CD4-positive, alpha-beta memory T cell (primary cell): Measurements from ENCODE around the gene MGST3. TPM values are rescaled to one million over a fixed set of nuclear protein-coding genes. Genes with fewer than 3 reads are reported as not detected.

Experiments
- CTCF ChIA-PET: fragments of 350-600 bp; sonication (Branson Sonifier 250); formaldehyde crosslinking; loops from one replicate; lab custom pipeline; 2021; ENCODE audit warnings: inconsistent platforms; ENCODE audit not compliant: partially characterized antibody; lab: Charles Lee
- POLR2A ChIA-PET: fragments of 350-600 bp; sonication (Branson Sonifier 250); formaldehyde crosslinking; loops from one replicate; lab custom pipeline; 2021; ENCODE audit not compliant: partially characterized antibody; lab: Charles Lee
- DNase-seq, 5 donors: peaks; one replicate each; pipeline versions ENCODE4 v3.0.0 to v3.0.0-alpha.2; 2020 to 2022; ENCODE audit warnings: mixed read lengths in 1 of 5
- H3K27ac ChIP-seq: one replicate; pipeline ENCODE4 v1.7.0; 2013; ENCODE audit warnings: low read depth, low read length
- H3K27me3 ChIP-seq: 2 replicates; pipeline ENCODE4 v1.7.0; 2013; ENCODE audit warnings: mild to moderate bottlenecking, low read length, moderate library complexity; ENCODE audit not compliant: insufficient read depth
- H3K36me3 ChIP-seq: 2 replicates; pipeline ENCODE4 v1.7.0; 2013; ENCODE audit warnings: mild to moderate bottlenecking, low read length, moderate library complexity; ENCODE audit not compliant: insufficient read depth
- H3K4me1 ChIP-seq: 2 replicates; pipeline ENCODE4 v1.7.0; 2013; ENCODE audit warnings: mild to moderate bottlenecking, low read length, moderate library complexity; ENCODE audit not compliant: insufficient read depth
- H3K4me3 ChIP-seq, 2 donors: one replicate each; pipeline ENCODE4 v1.7.0; 2013; ENCODE audit warnings: low read length in 2 of 2, mild to moderate bottlenecking in 1 of 2
- H3K9me3 ChIP-seq, 2 donors: one replicate each; pipeline ENCODE4 v1.7.0; 2013; ENCODE audit warnings: low read length in 2 of 2, control low read depth in 1 of 2; ENCODE audit not compliant: control insufficient read depth in 1 of 2
- H3K27ac Mint-ChIP-seq, 7 donors: one replicate each; pipeline ENCODE4 v1.8.0; 2020 to 2021; ENCODE audit warnings: mixed read lengths in 7 of 7, mild to moderate bottlenecking in 6 of 7, inconsistent platforms in 3 of 7, moderate library complexity in 3 of 7
- H3K27me3 Mint-ChIP-seq, 2 donors: one replicate each; pipeline ENCODE4 v1.8.0; 2020 to 2021; ENCODE audit warnings: mixed read lengths in 2 of 2
- H3K36me3 Mint-ChIP-seq, 2 donors: one replicate each; pipeline ENCODE4 v1.8.0; 2020 to 2021; ENCODE audit warnings: mixed read lengths in 2 of 2, inconsistent platforms in 1 of 2, mild to moderate bottlenecking in 1 of 2
- H3K4me1 Mint-ChIP-seq, 4 donors: one replicate each; pipeline ENCODE4 v1.8.0; 2020 to 2021; ENCODE audit warnings: mixed read lengths in 4 of 4, mild to moderate bottlenecking in 1 of 4
- H3K4me3 Mint-ChIP-seq, 8 donors: one replicate each; pipeline ENCODE4 v1.8.0; 2020 to 2021; ENCODE audit warnings: mixed read lengths in 8 of 8, mild to moderate bottlenecking in 7 of 8, moderate library complexity in 6 of 8, inconsistent platforms in 3 of 8
- H3K9me3 Mint-ChIP-seq, 8 donors: one replicate each; pipeline ENCODE4 v1.8.0; 2020 to 2021; ENCODE audit warnings: mixed read lengths in 8 of 8, mild to moderate bottlenecking in 5 of 8, inconsistent platforms in 3 of 8, moderate library complexity in 1 of 8
- intact Hi-C: fragments of 100-400 bp; cut with micrococcal nuclease; formaldehyde crosslinking; loops from one replicate; pipeline ENCODE4 v1.15.1; 2023
- polyA plus RNA-seq, 2 donors: library from polyadenylated mRNA; unstranded; fragments of 300-500 nt; fragmentation: Illumina TruSeq; gene quantifications; one replicate each; pipeline ENCODE4 v1.2.3, GENCODE V29; 2021
- total RNA-seq, 2 experiments: library from RNA; stranded (reverse); gene quantifications; one replicate each; pipeline ENCODE4 v1.2.3, GENCODE V29; 2021

MGST3 gene
- total and polyA plus RNA-seq, 4 experiments from 2014 or later = 67.6 to 176 (median 123) TPM

DNA sequence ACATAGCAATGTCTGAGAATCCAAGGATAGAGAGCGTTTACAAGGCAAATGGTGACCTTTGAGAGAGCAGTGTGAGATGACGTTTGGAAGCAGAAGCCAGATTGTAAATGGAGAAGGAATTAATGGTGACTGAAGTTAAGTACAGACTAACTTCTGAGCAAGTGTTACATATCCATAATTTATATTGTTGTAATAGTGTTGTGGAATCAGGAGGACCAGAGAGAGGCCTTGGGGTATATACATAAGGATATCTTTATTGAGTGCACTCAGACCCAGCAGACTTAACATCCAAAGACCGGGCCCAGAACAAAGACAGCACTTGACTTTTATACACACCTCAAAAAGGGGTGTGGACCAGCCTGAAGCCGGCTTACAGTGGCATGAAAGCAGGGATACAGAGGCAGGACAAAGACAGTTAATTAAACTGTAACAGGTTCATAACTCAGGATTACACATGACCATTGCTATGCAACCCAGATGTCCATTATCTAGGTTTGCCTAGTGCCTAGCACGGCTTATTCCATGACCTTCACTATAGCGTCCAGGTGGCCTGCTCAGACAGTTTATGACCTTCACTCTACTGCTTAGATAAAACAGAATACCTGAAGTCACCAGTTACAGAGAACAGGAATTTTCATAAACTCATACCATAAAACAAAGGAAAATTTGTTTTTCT lies 2.7 kb upstream of the MGST3 start:
- ChIA-PET CTCF (no interaction called here), POLR2A (no interaction called here)
- H3K27ac ChIP-seq = no peak overlapping the region
- peaks cover 26% of the 10 kb centered on the region for H3K4me1 ChIP-seq
- DNase-seq = no peak
- Mint-ChIP-seq H3K27me3 (no peaks in the 10 kb centered on the region), H3K4me3 (peak overlapping the region in 3 of 8 donors; percentile 15 to 73 (median 17)), H3K27ac (peak overlapping the region in 2 of 7 donors; percentile 25 to 57), H3K4me1 (peaks cover 5 to 9% (median 7%) of the 10 kb centered on the region in 4 donors), H3K9me3 (no peaks in the 10 kb centered on the region), H3K36me3 (no peaks in the 10 kb centered on the region)
- no peaks in the 10 kb centered on the region for H3K9me3 ChIP-seq
- no peak overlapping the region for H3K4me3 ChIP-seq
- intact Hi-C loops = no loop called here
- no peaks in the 10 kb centered on the region for H3K27me3 ChIP-seq
- no peaks in the 10 kb centered on the region for H3K36me3 ChIP-seq

DNA sequence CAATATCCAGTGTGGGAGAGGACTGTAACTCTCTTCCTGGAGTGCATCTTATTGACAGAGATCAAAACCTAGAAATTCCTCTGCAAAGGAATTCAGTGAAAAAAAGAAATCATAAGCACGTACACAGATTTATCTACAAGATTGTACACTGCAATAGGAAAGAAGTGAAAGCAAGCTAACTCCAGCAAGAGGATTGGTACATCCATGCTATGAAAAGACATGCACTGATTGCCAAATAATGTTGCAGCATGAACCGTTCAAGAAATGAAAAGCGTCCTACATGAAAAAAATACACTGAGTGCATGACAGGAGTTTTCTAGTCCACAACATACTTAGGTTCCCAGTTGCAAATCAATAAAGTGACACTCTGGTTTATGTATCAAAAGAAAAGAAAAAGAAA lies 1.9 kb upstream of the MGST3 start:
- CTCF ChIA-PET = no interaction called here
- intact Hi-C loops = no loop called here
- peak overlapping the region in 4 of 8 donors; percentile 2 to 49 (median 14) for H3K4me3 Mint-ChIP-seq
- H3K4me1 Mint-ChIP-seq = peaks cover 12 to 15% (median 12%) of the 10 kb centered on the region in 4 donors
- Histone ChIP-seq H3K4me3 (no peak overlapping the region), H3K36me3 (no peaks in the 10 kb centered on the region), H3K9me3 (no peaks in the 10 kb centered on the region), H3K4me1 (peaks cover 34% of the 10 kb centered on the region), H3K27ac (no peak overlapping the region), H3K27me3 (no peaks in the 10 kb centered on the region)
- no peak for DNase-seq
- no peaks in the 10 kb centered on the region for H3K9me3 Mint-ChIP-seq
- peaks cover 0 to 3% of the 10 kb centered on the region in 2 donors for H3K36me3 Mint-ChIP-seq
- POLR2A ChIA-PET = no interaction called here
- peak overlapping the region in 3 of 7 donors; percentile 16 to 57 (median 19) for H3K27ac Mint-ChIP-seq
- H3K27me3 Mint-ChIP-seq = no peaks in the 10 kb centered on the region

DNA sequence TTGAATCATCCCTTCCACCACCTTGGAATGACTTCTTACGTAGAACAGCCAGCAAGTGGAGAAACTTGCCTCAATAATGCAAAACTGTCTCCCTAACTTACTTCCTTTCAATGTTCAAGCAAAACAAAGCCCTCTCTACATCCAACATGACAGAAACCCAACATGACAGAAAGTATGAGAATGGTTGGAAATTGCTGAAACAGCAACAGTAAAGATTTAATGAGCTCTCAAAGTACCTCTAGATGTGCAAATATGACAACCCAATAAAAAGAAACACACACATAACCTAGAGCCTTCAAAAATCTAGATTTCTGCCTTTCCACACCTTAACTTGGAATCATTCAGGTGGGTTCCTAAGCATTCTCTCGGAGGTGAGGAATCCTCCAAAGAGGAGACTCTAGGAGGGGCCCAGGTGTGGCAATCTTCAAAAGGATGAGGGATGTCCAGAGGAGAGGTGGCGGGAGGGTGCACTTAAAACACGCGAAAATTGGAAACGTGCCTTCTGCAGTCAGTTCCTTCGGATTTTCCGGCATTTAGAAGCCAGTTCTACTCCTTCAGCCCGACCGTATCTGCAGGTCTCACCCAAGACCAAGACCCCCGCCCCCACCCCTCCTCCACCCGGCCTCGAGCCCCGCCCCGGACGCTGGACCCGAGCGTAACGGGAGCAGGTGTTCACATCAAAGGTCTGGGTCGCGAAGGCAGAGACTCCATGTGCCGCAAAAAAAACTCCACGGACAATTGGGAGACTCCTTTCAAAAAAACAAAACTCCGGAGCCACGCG lies 996 bp upstream of the MGST3 start:
- Mint-ChIP-seq H3K4me1 (peaks cover 15 to 20% (median 16%) of the 10 kb centered on the region in 4 donors), H3K9me3 (no peaks in the 10 kb centered on the region), H3K27ac (peak overlapping the region in 1 of 7 donors; percentile 85), H3K4me3 (no peak overlapping the region), H3K36me3 (peaks cover 0 to 4% of the 10 kb centered on the region in 2 donors), H3K27me3 (no peaks in the 10 kb centered on the region)
- DNase-seq = no peak
- peaks cover 35% of the 10 kb centered on the region for H3K4me1 ChIP-seq
- POLR2A ChIA-PET = interaction anchor here (0.6 to 3.0 kb wide), 11 partner anchors 15 to 1038 kb away, joined by 3 to 30 read pairs (median 4); partner anchors contain the start of genes ALDH9A1 and TMCO1
- CTCF ChIA-PET = interaction anchor here (0.8 to 1.1 kb wide), 3 partner anchors 68 to 236 kb away, joined by 3 read pairs; partner anchors contain the start of gene TMCO1
- no peaks in the 10 kb centered on the region for H3K27me3 ChIP-seq
- intact Hi-C loops = loop anchor here (10.0 kb wide), 1 partner anchor 195 kb away; the partner anchor contains the start of gene UCK2
- H3K36me3 ChIP-seq = no peaks in the 10 kb centered on the region
- H3K4me3 ChIP-seq = peak overlapping the region; percentile 86 to 97
- peak overlapping the region; percentile 69 for H3K27ac ChIP-seq
- H3K9me3 ChIP-seq = no peaks in the 10 kb centered on the region

DNA sequence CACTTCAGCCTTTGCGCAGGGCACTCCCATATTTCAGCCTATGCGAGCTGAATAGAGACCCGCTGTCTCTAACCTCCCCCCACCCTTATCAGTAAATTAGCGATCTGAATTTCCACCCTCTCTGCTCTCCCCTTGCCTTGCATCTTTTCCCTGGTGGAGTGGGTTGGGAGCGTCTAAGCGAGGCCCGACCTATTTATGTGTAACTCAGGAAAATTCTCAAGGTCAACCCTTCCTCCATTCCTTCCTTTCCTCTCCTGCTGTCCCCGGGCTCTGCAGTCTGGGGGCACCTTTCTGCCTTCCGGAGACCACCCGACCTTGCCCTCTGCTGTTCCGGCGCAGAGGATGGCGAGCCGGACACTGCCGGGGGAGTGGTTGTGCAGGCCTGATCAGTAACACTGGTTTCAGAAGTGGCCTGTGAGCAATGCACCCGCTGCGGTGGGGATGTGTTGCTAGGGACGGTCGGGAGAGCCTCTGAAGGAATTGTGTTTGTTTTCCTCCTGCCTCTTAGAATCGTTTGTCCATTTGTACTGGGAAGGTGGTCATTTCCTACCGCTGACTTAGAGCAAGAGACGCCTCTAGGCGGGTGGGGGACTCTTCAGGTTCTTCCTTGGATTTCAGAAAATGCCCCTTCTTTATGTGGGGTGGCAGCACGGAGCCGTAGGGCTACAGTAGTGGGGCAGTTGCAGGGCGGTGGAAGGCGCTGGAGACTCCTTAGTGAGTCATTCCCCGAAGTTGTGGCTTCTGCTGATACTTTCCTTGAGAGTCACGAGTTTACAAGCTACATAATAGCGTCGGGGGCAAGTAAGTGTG lies 513 bp downstream of the MGST3 start:
- H3K27ac ChIP-seq = peak overlapping the region; percentile 69
- DNase-seq = peak; percentile 10 to 58 (median 17)
- H3K36me3 Mint-ChIP-seq = peaks cover 0 to 5% of the 10 kb centered on the region in 2 donors
- H3K4me1 ChIP-seq = peaks cover 35% of the 10 kb centered on the region
- no peaks in the 10 kb centered on the region for H3K27me3 Mint-ChIP-seq
- CTCF ChIA-PET = interaction anchor here (0.9 to 1.5 kb wide), 3 partner anchors 29 to 264 kb away, joined by 3 read pairs; no protein-coding TSS in a partner anchor
- peak overlapping the region; percentile 86 to 97 for H3K4me3 ChIP-seq
- H3K36me3 ChIP-seq = no peaks in the 10 kb centered on the region
- H3K9me3 Mint-ChIP-seq = no peaks in the 10 kb centered on the region
- intact Hi-C loops = loop anchor here (1.0 to 10.0 kb wide), 5 partner anchors 33 to 238 kb away; partner anchors contain the start of genes ALDH9A1, TMCO1 and UCK2
- H3K4me1 Mint-ChIP-seq = peaks cover 15 to 24% (median 20%) of the 10 kb centered on the region in 4 donors
- no peaks in the 10 kb centered on the region for H3K27me3 ChIP-seq
- no peak overlapping the region for H3K27ac Mint-ChIP-seq
- H3K9me3 ChIP-seq = no peaks in the 10 kb centered on the region
- no peak overlapping the region for H3K4me3 Mint-ChIP-seq
- POLR2A ChIA-PET = interaction anchor here (1.5 to 3.0 kb wide), 8 partner anchors 14 to 240 kb away, joined by 3 to 30 read pairs (median 7); partner anchors contain the start of genes ALDH9A1 and TMCO1

DNA sequence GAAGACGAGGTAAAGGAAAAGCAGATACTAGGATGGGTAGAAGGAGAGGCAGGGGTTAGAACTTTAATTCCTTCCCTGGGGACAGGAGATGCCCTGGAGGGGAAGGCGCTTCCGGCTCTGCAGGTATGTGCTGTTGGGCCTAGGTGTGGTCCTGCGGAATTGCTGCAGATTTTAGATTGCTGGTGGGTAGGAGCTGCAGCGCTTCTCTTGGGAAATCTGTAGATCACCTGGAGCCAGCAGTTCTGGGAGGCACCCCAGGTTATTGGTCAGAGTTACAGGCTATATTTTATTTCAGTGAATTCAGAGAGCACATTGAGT lies 1.1 kb downstream of the MGST3 start:
- peak overlapping the region; percentile 69 for H3K27ac ChIP-seq
- no peak for DNase-seq
- peaks cover 15 to 24% (median 22%) of the 10 kb centered on the region in 4 donors for H3K4me1 Mint-ChIP-seq
- ChIA-PET POLR2A (interaction anchor here (1.7 to 3.0 kb wide), 5 partner anchors 16 to 239 kb away, joined by 4 to 30 read pairs (median 7); partner anchors contain the start of genes ALDH9A1 and TMCO1), CTCF (interaction anchor here (0.8 to 1.5 kb wide), 2 partner anchors 30 to 31 kb away, joined by 3 read pairs; no protein-coding TSS in a partner anchor)
- H3K9me3 Mint-ChIP-seq = no peaks in the 10 kb centered on the region
- no peak overlapping the region for H3K4me3 Mint-ChIP-seq
- intact Hi-C loops = loop anchor here (10.0 kb wide), 1 partner anchor 193 kb away; the partner anchor contains the start of gene UCK2
- no peaks in the 10 kb centered on the region for H3K27me3 Mint-ChIP-seq
- peaks cover 5 to 9% of the 10 kb centered on the region in 2 donors for H3K36me3 Mint-ChIP-seq
- no peaks in the 10 kb centered on the region for H3K9me3 ChIP-seq
- no peaks in the 10 kb centered on the region for H3K27me3 ChIP-seq
- H3K36me3 ChIP-seq = no peaks in the 10 kb centered on the region
- H3K4me1 ChIP-seq = peaks cover 35% of the 10 kb centered on the region
- H3K27ac Mint-ChIP-seq = no peak overlapping the region
- peak overlapping the region; percentile 86 to 97 for H3K4me3 ChIP-seq

DNA sequence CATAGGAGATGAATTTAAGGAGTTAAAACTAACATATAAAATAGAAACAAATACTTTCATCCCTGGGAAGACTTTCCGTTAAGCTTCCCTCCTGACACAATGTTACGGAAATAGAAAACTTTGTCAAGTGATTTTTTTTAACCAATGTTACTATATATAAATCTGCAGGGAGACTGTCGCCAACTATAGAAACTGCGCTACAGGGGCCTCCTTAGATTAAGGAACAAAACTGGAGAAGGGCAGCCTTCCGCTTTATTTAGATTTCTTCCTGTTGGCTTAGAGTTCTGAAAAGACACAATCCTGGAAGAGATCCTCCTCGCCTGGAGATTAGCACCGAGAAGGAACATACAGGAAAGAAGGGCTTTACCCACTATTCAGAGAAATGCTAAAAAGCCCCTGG lies 1.5 kb downstream of the MGST3 start:
- Mint-ChIP-seq H3K36me3 (peaks cover 8 to 9% of the 10 kb centered on the region in 2 donors), H3K4me1 (peaks cover 15 to 24% (median 23%) of the 10 kb centered on the region in 4 donors), H3K27ac (no peak overlapping the region), H3K27me3 (no peaks in the 10 kb centered on the region), H3K9me3 (no peaks in the 10 kb centered on the region), H3K4me3 (peak overlapping the region in 1 of 8 donors; percentile 21)
- Histone ChIP-seq H3K4me1 (peaks cover 35% of the 10 kb centered on the region), H3K27ac (no peak overlapping the region), H3K36me3 (no peaks in the 10 kb centered on the region), H3K9me3 (no peaks in the 10 kb centered on the region), H3K4me3 (peak overlapping the region in 1 of 2 donors; percentile 86), H3K27me3 (no peaks in the 10 kb centered on the region)
- intact Hi-C loops = loop anchor here (10.0 kb wide), 1 partner anchor 192 kb away; the partner anchor contains the start of gene UCK2
- POLR2A ChIA-PET = interaction anchor here (1.9 to 3.0 kb wide), 4 partner anchors 15 to 239 kb away, joined by 7 to 30 read pairs (median 16); partner anchors contain the start of genes ALDH9A1 and TMCO1
- CTCF ChIA-PET = interaction anchor here (0.8 to 1.5 kb wide), 4 partner anchors 10 to 138 kb away, joined by 3 read pairs; no protein-coding TSS in a partner anchor
- DNase-seq = no peak
